Spleen (tissue), 11 donors: ENCODE measurements around the gene ABCG2. TPM values are rescaled to one million over a fixed set of nuclear protein-coding genes. Genes with fewer than 3 reads are reported as not detected.

Experiments used
- DNase-seq: peaks from one replicate; pipeline ENCODE4 v3.0.0-alpha.2; 2020
- H3K27ac ChIP-seq, 8 donors: fragments of 200-600 bp; sonication (generic) in 7 of 8; 1 replicate in 4 of 8; 2 replicates in 4 of 8; pipeline versions ENCODE4 v1.5.0 to v1.8.0; 2016 to 2021; ENCODE audit warnings: inconsistent platforms in 4 of 8, mild to moderate bottlenecking in 4 of 8, moderate library complexity in 1 of 8
- H3K27me3 ChIP-seq, 7 donors: fragments of 200-600 bp; sonication (generic) in 6 of 7; replicated peaks in 1 of 7; 1 replicate in 4 of 7; 2 replicates in 3 of 7; pipeline versions ENCODE4 v1.5.0 to v1.8.0; 2016 to 2021; ENCODE audit warnings: inconsistent platforms in 3 of 7, mild to moderate bottlenecking in 1 of 7
- H3K36me3 ChIP-seq, 6 donors: fragments of 200-600 bp; sonication (generic) in 5 of 6; 1 replicate in 4 of 6; 2 replicates in 2 of 6; pipeline versions ENCODE4 v1.5.0 to v1.8.0; 2016 to 2021; ENCODE audit warnings: inconsistent platforms in 2 of 6
- H3K4me1 ChIP-seq, 6 donors: fragments of 200-600 bp; sonication (generic) in 5 of 6; 1 replicate in 3 of 6; 2 replicates in 3 of 6; pipeline versions ENCODE4 v1.5.0 to v1.8.0; 2016 to 2021; ENCODE audit warnings: inconsistent platforms in 3 of 6
- H3K4me3 ChIP-seq, 8 donors: fragments of 200-600 bp; sonication (generic) in 7 of 8; 1 replicate in 4 of 8; 2 replicates in 4 of 8; pipeline versions ENCODE4 v1.5.0 to v1.8.0; 2016 to 2021; ENCODE audit warnings: inconsistent platforms in 4 of 8, mild to moderate bottlenecking in 4 of 8, moderate library complexity in 2 of 8
- H3K9me3 ChIP-seq, 8 donors: fragments of 200-600 bp; sonication (generic) in 7 of 8; 1 replicate in 4 of 8; 2 replicates in 4 of 8; pipeline versions ENCODE4 v1.5.0 to v1.8.0; 2016 to 2021; ENCODE audit warnings: inconsistent platforms in 4 of 8
- POLR2A ChIP-seq, 3 donors: fragments of 450-650 bp; IDR thresholded peaks; one replicate each; pipeline ENCODE4 v1.5.1; 2017; ENCODE audit warnings: antibody characterized with exemption in 3 of 3, mild to moderate bottlenecking in 1 of 3
- POLR2AphosphoS5 ChIP-seq, 3 donors: sonication (generic); formaldehyde crosslinking; IDR thresholded peaks; one replicate each; pipeline ENCODE4 v1.5.1; 2017; ENCODE audit warnings: antibody characterized with exemption in 3 of 3
- WGBS, 5 donors: extraction: QIAGEN DNeasy Blood & Tissue Kit in 3 of 5; methylation state at CpG; one replicate each; pipeline versions ENCODE4 v1.1.5 to v1.1.7; 2013 to 2018; 5-methylcytosine and 5-hydroxymethylcytosine counted together
- intact Hi-C: fragments of 100-400 bp; cut with DNase I; formaldehyde crosslinking; loops from one replicate; pipeline ENCODE4 v1.15.0; 2023; ENCODE audit warnings: low total_unique reads
- polyA plus RNA-seq, 3 donors: library from polyadenylated mRNA; stranded (reverse); fragments of 200-250 nt; gene quantifications; one replicate each; pipeline ENCODE4 v1.2.1, GENCODE V29; 2013
- total RNA-seq, 7 donors: library from RNA; depleted of rRNA in 3 of 7; stranded (reverse); fragments of >200 nt in 3 of 7; fragmentation: NEBNext Ultra II Directional in 4 of 7; extraction: Animal tissue kit (Norgen Biotek cat#: 25700) in 4 of 7; gene quantifications; one replicate each; pipeline versions ENCODE4 v1.1.0 to v1.2.1, GENCODE V29; 2016 to 2021
- TF ChIP-seq, protein P1 (sequence below), 11 experiments: fragments of 200-600 bp in 7 of 11; fragments of 450-650 bp in 4 of 11; sonication (generic) in 4 of 11; IDR thresholded peaks in 8 of 11; conservative IDR thresholded peaks in 3 of 11; 1 replicate in 7 of 11; 2 replicates in 4 of 11; pipeline versions ENCODE4 v1.4.0 to v1.8.0; 2016 to 2021; ENCODE audit warnings: antibody characterized with exemption in 11 of 11, inconsistent platforms in 4 of 11, mild to moderate bottlenecking in 1 of 11
- donor health status: healthy with polysubstance abuse.
- donor health status: DM: no; HTN: no; CAD: no; lungs with moderate emphysema.
- donor health status: DM: no; HTN: no; CAD: no.
- donor health status: Bipolar disorder and iron deficiency.
- donor health status: healthy.
- donor health status: DM: no; HTN: no; CAD: no.
- donor health status: DM: yes; HTN: yes; CAD: no.

The ABCG2 gene
- total and polyA plus RNA-seq, 10 donors = 0.12 to 3.0 (median 1.4) TPM

- Histone ChIP-seq H3K27ac (no peak overlapping the region), H3K27me3 (no peaks in the 10 kb centered on the region), H3K4me3 (no peak overlapping the region), H3K36me3 (no peaks in the 10 kb centered on the region), H3K4me1 (no peaks in the 10 kb centered on the region), H3K9me3 (no peaks in the 10 kb centered on the region)
- DNase-seq = no peak
- intact Hi-C loops = no loop called here
- TF ChIP-seq, protein P1, sequence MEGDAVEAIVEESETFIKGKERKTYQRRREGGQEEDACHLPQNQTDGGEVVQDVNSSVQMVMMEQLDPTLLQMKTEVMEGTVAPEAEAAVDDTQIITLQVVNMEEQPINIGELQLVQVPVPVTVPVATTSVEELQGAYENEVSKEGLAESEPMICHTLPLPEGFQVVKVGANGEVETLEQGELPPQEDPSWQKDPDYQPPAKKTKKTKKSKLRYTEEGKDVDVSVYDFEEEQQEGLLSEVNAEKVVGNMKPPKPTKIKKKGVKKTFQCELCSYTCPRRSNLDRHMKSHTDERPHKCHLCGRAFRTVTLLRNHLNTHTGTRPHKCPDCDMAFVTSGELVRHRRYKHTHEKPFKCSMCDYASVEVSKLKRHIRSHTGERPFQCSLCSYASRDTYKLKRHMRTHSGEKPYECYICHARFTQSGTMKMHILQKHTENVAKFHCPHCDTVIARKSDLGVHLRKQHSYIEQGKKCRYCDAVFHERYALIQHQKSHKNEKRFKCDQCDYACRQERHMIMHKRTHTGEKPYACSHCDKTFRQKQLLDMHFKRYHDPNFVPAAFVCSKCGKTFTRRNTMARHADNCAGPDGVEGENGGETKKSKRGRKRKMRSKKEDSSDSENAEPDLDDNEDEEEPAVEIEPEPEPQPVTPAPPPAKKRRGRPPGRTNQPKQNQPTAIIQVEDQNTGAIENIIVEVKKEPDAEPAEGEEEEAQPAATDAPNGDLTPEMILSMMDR (IDR thresholded peaks at IDR 0.05 in 8 of 11, conservative IDR thresholded peaks at IDR 0.05 in 3 of 11) = no peak
- TF ChIP-seq POLR2A (IDR thresholded peaks at IDR 0.05) (no peak), POLR2AphosphoS5 (IDR thresholded peaks at IDR 0.05) (no peak)
- 81 to 91% (median 85%) methylated on average over 2 of the region's 2 CpGs for WGBS, 5 donors
Observed at GRCh38 chr4:88143504-88143903, 14.9 kb downstream of the ABCG2 start.

- H3K9me3 ChIP-seq = no peaks in the 10 kb centered on the region
- 67 to 88% (median 77%) methylated on average over 2 of the region's 2 CpGs for WGBS, 5 donors
- no peaks in the 10 kb centered on the region for H3K36me3 ChIP-seq
- H3K27ac ChIP-seq = peak overlapping the region in 1 of 8 donors; percentile 1
- DNase-seq = no peak
- no peaks in the 10 kb centered on the region for H3K27me3 ChIP-seq
- TF ChIP-seq POLR2A (IDR thresholded peaks at IDR 0.05) (no peak), POLR2AphosphoS5 (IDR thresholded peaks at IDR 0.05) (no peak)
- TF ChIP-seq, protein P1 (IDR thresholded peaks at IDR 0.05 in 8 of 11, conservative IDR thresholded peaks at IDR 0.05 in 3 of 11) = no peak
- no peak overlapping the region for H3K4me3 ChIP-seq
- intact Hi-C loops = no loop called here
- no peaks in the 10 kb centered on the region for H3K4me1 ChIP-seq
Observed at GRCh38 chr4:88138561-88138960, 19.9 kb downstream of the ABCG2 start.

DNA sequence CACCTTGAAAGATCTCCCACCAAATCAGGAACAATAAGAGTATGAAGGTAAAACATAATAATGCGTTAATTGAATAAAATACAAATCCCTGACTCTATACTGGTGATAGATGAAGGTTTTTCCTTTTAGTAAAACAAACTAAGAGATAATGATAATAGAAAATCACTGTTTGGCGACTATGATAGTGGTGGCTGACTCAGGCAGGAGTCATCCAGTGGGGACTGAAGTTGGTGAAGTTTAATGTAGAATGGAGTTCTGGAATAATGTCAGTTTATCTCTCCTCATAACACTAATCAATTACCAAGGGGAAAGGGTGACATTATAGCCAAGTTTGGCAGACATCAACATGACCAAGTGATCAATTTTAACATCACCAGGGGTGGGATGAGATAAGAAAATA lies 21.3 kb downstream of the ABCG2 start:
- intact Hi-C loops = no loop called here
- no peak for TF ChIP-seq POLR2AphosphoS5 (IDR thresholded peaks at IDR 0.05)
- H3K9me3 ChIP-seq = no peaks in the 10 kb centered on the region
- no peak overlapping the region for H3K27ac ChIP-seq
- 92 to 96% (median 95%) methylated on average over 2 of the region's 2 CpGs for WGBS, 5 donors
- H3K36me3 ChIP-seq = no peaks in the 10 kb centered on the region
- no peaks in the 10 kb centered on the region for H3K27me3 ChIP-seq
- H3K4me3 ChIP-seq = no peak overlapping the region
- no peak for DNase-seq
- no peaks in the 10 kb centered on the region for H3K4me1 ChIP-seq

DNA sequence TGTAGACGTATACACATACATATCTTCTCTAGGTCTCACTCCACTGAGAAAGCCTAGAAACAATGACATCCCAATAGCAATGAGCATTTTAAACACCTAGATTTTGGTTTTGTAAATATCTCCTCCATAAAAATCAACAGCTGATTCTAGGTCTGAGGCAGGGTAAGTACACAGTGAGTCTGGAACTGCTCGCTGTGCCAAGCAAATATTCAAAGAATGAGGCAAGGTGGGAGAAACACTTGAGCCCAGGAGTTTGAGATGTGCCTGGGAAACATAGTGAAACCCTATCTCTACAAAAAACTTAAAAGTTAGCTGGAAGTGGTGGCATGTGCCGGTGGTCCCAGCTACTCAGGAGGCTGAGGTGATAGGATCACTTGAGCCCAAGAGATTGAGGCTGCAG lies 22.2 kb downstream of the ABCG2 start:
- TF ChIP-seq, protein P1 (IDR thresholded peaks at IDR 0.05 in 8 of 11, conservative IDR thresholded peaks at IDR 0.05 in 3 of 11) = no peak
- TF ChIP-seq POLR2A (IDR thresholded peaks at IDR 0.05) (no peak), POLR2AphosphoS5 (IDR thresholded peaks at IDR 0.05) (no peak)

GRCh38 chr4:88135356-88135663 lies 23.1 kb downstream of the ABCG2 start:
- Histone ChIP-seq H3K4me1 (no peaks in the 10 kb centered on the region), H3K27me3 (no peaks in the 10 kb centered on the region), H3K9me3 (no peaks in the 10 kb centered on the region), H3K4me3 (no peak overlapping the region), H3K36me3 (no peaks in the 10 kb centered on the region), H3K27ac (no peak overlapping the region)
- intact Hi-C loops = no loop called here
- no peak for DNase-seq
- WGBS, 5 donors = 79 to 96% (median 93%) methylated on average over 3 of the region's 3 CpGs
- no peak for TF ChIP-seq POLR2AphosphoS5 (IDR thresholded peaks at IDR 0.05)
- TF ChIP-seq, protein P1 (IDR thresholded peaks at IDR 0.05 in 8 of 11, conservative IDR thresholded peaks at IDR 0.05 in 3 of 11) = no peak
- TF ChIP-seq POLR2A (IDR thresholded peaks at IDR 0.05) = no peak

More for the DNA sequence above, 22.2 kb downstream of the ABCG2 start:
- H3K4me1 ChIP-seq = no peaks in the 10 kb centered on the region
- no peak overlapping the region for H3K4me3 ChIP-seq
- no peaks in the 10 kb centered on the region for H3K36me3 ChIP-seq
- DNase-seq = no peak
- H3K27ac ChIP-seq = no peak overlapping the region
- no peaks in the 10 kb centered on the region for H3K9me3 ChIP-seq
- 87 to 98% (median 93%) methylated on average over 3 of the region's 3 CpGs for WGBS, 5 donors
- intact Hi-C loops = no loop called here
- no peaks in the 10 kb centered on the region for H3K27me3 ChIP-seq
